Ascending aorta (tissue), 2 donors: ENCODE results near the gene RBMS2. TPM values are rescaled to one million over a fixed set of nuclear protein-coding genes. Genes with fewer than 3 reads are reported as not detected.

Experiments used
- DNase-seq, 2 donors: peaks; one replicate each; pipeline ENCODE4 v3.0.0-alpha.2; 2019; ENCODE audit warnings: low spot score in 2 of 2
- H3K27ac ChIP-seq, 2 donors: fragments of 200-600 bp; sonication (generic); one replicate each; pipeline ENCODE4 v1.5.1; 2016 to 2017; ENCODE audit warnings: mild to moderate bottlenecking in 1 of 2
- H3K27me3 ChIP-seq: fragments of 200-600 bp; sonication (generic); one replicate; pipeline ENCODE4 v1.5.1; 2017
- H3K36me3 ChIP-seq, 2 donors: fragments of 200-600 bp; sonication (generic); one replicate each; pipeline ENCODE4 v1.5.1; 2016
- H3K4me1 ChIP-seq, 2 donors: fragments of 200-600 bp; sonication (generic); one replicate each; pipeline ENCODE4 v1.5.1; 2016 to 2017; ENCODE audit warnings: mild to moderate bottlenecking in 1 of 2
- H3K4me3 ChIP-seq, 2 donors: fragments of 200-600 bp; sonication (generic); one replicate each; pipeline ENCODE4 v1.5.1; 2016 to 2017; ENCODE audit warnings: mild to moderate bottlenecking in 1 of 2
- H3K9me3 ChIP-seq, 2 donors: fragments of 200-600 bp; sonication (generic); one replicate each; pipeline ENCODE4 v1.5.1; 2016
- CTCF ChIP-seq, 3 experiments: fragments of 200-600 bp in 2 of 3; fragments of 450-650 bp in 1 of 3; sonication (generic) in 2 of 3; IDR thresholded peaks; one replicate each; pipeline ENCODE4 v1.5.1; 2016 to 2019; ENCODE audit warnings: antibody characterized with exemption in 3 of 3, mild to moderate bottlenecking in 1 of 3, moderate library complexity in 1 of 3
- intact Hi-C: fragments of 100-400 bp; cut with DNase I; formaldehyde crosslinking; loops from one replicate; pipeline ENCODE4 v1.15.1; 2023
- total RNA-seq: library from RNA; depleted of rRNA; stranded (reverse); fragments of >200 nt; gene quantifications from one replicate; pipeline ENCODE4 v1.1.0, GENCODE V29; 2016

The RBMS2 gene
- total RNA-seq, 1 donor from 2014 or later: 21.3 TPM

- Histone ChIP-seq H3K4me3 (no peak overlapping the region), H3K27ac (no peak overlapping the region), H3K9me3 (no peaks in the 10 kb centered on the region), H3K36me3 (peaks cover 3 to 4% of the 10 kb centered on the region in 2 donors), H3K4me1 (no peaks in the 10 kb centered on the region), H3K27me3 (no peaks in the 10 kb centered on the region)
- no peak for DNase-seq
- intact Hi-C loops: no loop called here
- no peak for TF ChIP-seq CTCF (IDR thresholded peaks at IDR 0.05)
These were observed 15.9 kb downstream of the RBMS2 start for GRCh38 chr12:56537546-56537945.

- no peak for TF ChIP-seq CTCF (IDR thresholded peaks at IDR 0.05)
- H3K27me3 ChIP-seq: no peaks in the 10 kb centered on the region
- DNase-seq: no peak
- no peaks in the 10 kb centered on the region for H3K9me3 ChIP-seq
- H3K27ac ChIP-seq: no peak overlapping the region
- no peaks in the 10 kb centered on the region for H3K4me1 ChIP-seq
- no peak overlapping the region for H3K4me3 ChIP-seq
- peaks cover 3 to 4% of the 10 kb centered on the region in 2 donors for H3K36me3 ChIP-seq
- intact Hi-C loops: no loop called here
These were observed 20.0 kb downstream of the RBMS2 start for GRCh38 chr12:56541631-56542030.

GRCh38 chr12:56542164-56542563 is 20.5 kb downstream of the RBMS2 start:
- no peak for TF ChIP-seq CTCF (IDR thresholded peaks at IDR 0.05)
- Histone ChIP-seq H3K27ac (no peak overlapping the region), H3K4me1 (no peaks in the 10 kb centered on the region), H3K4me3 (no peak overlapping the region), H3K9me3 (no peaks in the 10 kb centered on the region), H3K36me3 (peaks cover 3 to 4% of the 10 kb centered on the region in 2 donors), H3K27me3 (no peaks in the 10 kb centered on the region)
- no peak for DNase-seq
- intact Hi-C loops: no loop called here

- H3K27ac ChIP-seq: no peak overlapping the region
- intact Hi-C loops: no loop called here
- no peaks in the 10 kb centered on the region for H3K36me3 ChIP-seq
- no peaks in the 10 kb centered on the region for H3K9me3 ChIP-seq
- TF ChIP-seq CTCF (IDR thresholded peaks at IDR 0.05): no peak
- no peak overlapping the region for H3K4me3 ChIP-seq
- no peak for DNase-seq
- no peaks in the 10 kb centered on the region for H3K27me3 ChIP-seq
- H3K4me1 ChIP-seq: no peaks in the 10 kb centered on the region
These were observed 23.5 kb downstream of the RBMS2 start for GRCh38 chr12:56545023-56545604.

- no peaks in the 10 kb centered on the region for H3K27me3 ChIP-seq
- TF ChIP-seq CTCF (IDR thresholded peaks at IDR 0.05): no peak
- no peaks in the 10 kb centered on the region for H3K4me1 ChIP-seq
- DNase-seq: no peak
- H3K36me3 ChIP-seq: no peaks in the 10 kb centered on the region
- intact Hi-C loops: no loop called here
- H3K9me3 ChIP-seq: no peaks in the 10 kb centered on the region
- no peak overlapping the region for H3K4me3 ChIP-seq
- H3K27ac ChIP-seq: no peak overlapping the region
These were observed 25.1 kb downstream of the RBMS2 start for GRCh38 chr12:56546680-56547079.

- H3K27ac ChIP-seq: no peak overlapping the region
- H3K9me3 ChIP-seq: no peaks in the 10 kb centered on the region
- no peaks in the 10 kb centered on the region for H3K27me3 ChIP-seq
- H3K4me1 ChIP-seq: no peaks in the 10 kb centered on the region
- H3K36me3 ChIP-seq: peaks cover 0 to 8% of the 10 kb centered on the region in 2 donors
- no peak overlapping the region for H3K4me3 ChIP-seq
- intact Hi-C loops: no loop called here
- no peak for TF ChIP-seq CTCF (IDR thresholded peaks at IDR 0.05)
- DNase-seq: no peak
These were observed 29.4 kb downstream of the RBMS2 start for GRCh38 chr12:56551070-56551469.
